ENCODE measurements around the gene DLGAP1.

Gene DLGAP1

GRCh38 chr18:4260107-4260506, 195.0 kb downstream of the DLGAP1 start:
- no peak overlapping the region for H3K4me3 ChIP-seq (ENCODE audit: low read depth, low read length)
- H3K36me3 ChIP-seq (ENCODE audit: control insufficient read depth in 2 of 2, insufficient read depth in 1 of 2, low read length in 2 of 2): no peaks in the 10 kb centered on the region
- no peak overlapping the region for H3K27ac ChIP-seq (ENCODE audit: extremely low read depth, low read depth, low read length)
- no peaks in the 10 kb centered on the region for H3K4me1 ChIP-seq (ENCODE audit: control insufficient read depth, insufficient read depth, low read length)
- TF ChIP-seq ZNF561 (tag by site-specific recombination; IDR thresholded peaks at IDR 0.05; ENCODE audit: borderline replicate concordance) (no peak), ZNF776 (tag by site-specific recombination; IDR thresholded peaks at IDR 0.05; ENCODE audit: borderline replicate concordance) (no peak), CTCF (tag by site-specific recombination; IDR thresholded peaks at IDR 0.05) (no peak), ZNF704 (tag by site-specific recombination; IDR thresholded peaks at IDR 0.05) (no peak), FEZF1 (tag by site-specific recombination; IDR thresholded peaks at IDR 0.05) (no peak), ZNF202 (tag by site-specific recombination; IDR thresholded peaks at IDR 0.05; ENCODE audit: borderline replicate concordance) (no peak), ZNF777 (tag by site-specific recombination; IDR thresholded peaks at IDR 0.05; ENCODE audit: borderline replicate concordance) (no peak), ZBTB7A (tag by site-specific recombination; IDR thresholded peaks at IDR 0.05; ENCODE audit: low read depth) (no peak), ZNF76 (tag by site-specific recombination; IDR thresholded peaks at IDR 0.05; ENCODE audit: borderline replicate concordance, low read depth) (no peak), ZNF239 (tag by site-specific recombination; IDR thresholded peaks at IDR 0.05) (no peak), ZNF473 (tag by site-specific recombination; IDR thresholded peaks at IDR 0.05) (no peak), ZNF211 (tag by site-specific recombination; IDR thresholded peaks at IDR 0.05; ENCODE audit: low read depth) (no peak), ZNF626 (tag by site-specific recombination; IDR thresholded peaks at IDR 0.05) (no peak), ZBTB21 (tag by site-specific recombination; IDR thresholded peaks at IDR 0.05) (no peak), ZNF24 (tag by site-specific recombination; IDR thresholded peaks at IDR 0.05) (no peak), ZNF423 (tag by site-specific recombination; IDR thresholded peaks at IDR 0.05) (no peak), MZF1 (tag by site-specific recombination; IDR thresholded peaks at IDR 0.05; ENCODE audit: borderline replicate concordance) (no peak), ATF2 (tag by site-specific recombination; IDR thresholded peaks at IDR 0.05; ENCODE audit: low read depth) (no peak), ZNF433 (tag by site-specific recombination; IDR thresholded peaks at IDR 0.05; ENCODE audit: low read depth) (no peak), HOXC10 (CRISPR knock-in tag; IDR thresholded peaks at IDR 0.05) (no peak)
- ChIA-PET CTCF (interaction anchor here (1.1 kb wide), 1 partner anchor 140 kb away, joined by 4 read pairs; no protein-coding TSS in a partner anchor), POLR2A (no interaction called here)
- no peaks in the 10 kb centered on the region for H3K9me3 ChIP-seq (ENCODE audit: control insufficient read depth, insufficient read depth, low read depth, low read length)

GRCh38 chr18:4256766-4257417, 198.2 kb downstream of the DLGAP1 start:
- POLR2A ChIA-PET: no interaction called here
- H3K9me3 ChIP-seq (ENCODE audit: control insufficient read depth, insufficient read depth, low read depth, low read length): no peaks in the 10 kb centered on the region
- no peak overlapping the region for H3K4me3 ChIP-seq (ENCODE audit: low read depth, low read length)
- no peak overlapping the region for H3K27ac ChIP-seq (ENCODE audit: extremely low read depth, low read depth, low read length)
- H3K4me1 ChIP-seq (ENCODE audit: control insufficient read depth, insufficient read depth, low read length): no peaks in the 10 kb centered on the region
- no peaks in the 10 kb centered on the region for H3K36me3 ChIP-seq (ENCODE audit: control insufficient read depth in 2 of 2, insufficient read depth in 1 of 2, low read length in 2 of 2)
- CTCF ChIA-PET: no interaction called here
- no peak for TF ChIP-seq MZF1 (tag by site-specific recombination; IDR thresholded peaks at IDR 0.05; ENCODE audit: borderline replicate concordance)
- TF ChIP-seq ZNF510 (tag by site-specific recombination; IDR thresholded peaks at IDR 0.05; ENCODE audit: insufficient replicate concordance): no peak
- TF ChIP-seq ZNF138 (tag by site-specific recombination; IDR thresholded peaks at IDR 0.05; ENCODE audit: borderline replicate concordance): no peak
- TF ChIP-seq TCF7L2 (IDR thresholded peaks at IDR 0.05; ENCODE audit: borderline replicate concordance, low read depth, low read length): no peak
- no peak for TF ChIP-seq SALL2 (tag by site-specific recombination; IDR thresholded peaks at IDR 0.05; ENCODE audit: borderline replicate concordance)
- TF ChIP-seq ZNF280C (tag by site-specific recombination; IDR thresholded peaks at IDR 0.05): no peak
- TF ChIP-seq ZNF10 (tag by site-specific recombination; IDR thresholded peaks at IDR 0.05): no peak
- TF ChIP-seq ZNF366 (tag by site-specific recombination; conservative IDR thresholded peaks at IDR 0.05): no peak
- TF ChIP-seq ZNF514 (tag by site-specific recombination; IDR thresholded peaks at IDR 0.05): no peak
